Uterus (tissue), 4 donors: Measurements from ENCODE around the gene EPHA7. TPM values are rescaled to one million over a fixed set of nuclear protein-coding genes. Genes with fewer than 3 reads are reported as not detected.

ENCODE experiments used
- DNase-seq, 2 donors: peaks; one replicate each; pipeline ENCODE4 v3.0.0-alpha.2; 2019 to 2020
- H3K27ac ChIP-seq, 2 donors: fragments of 200-600 bp; sonication (generic); 1 replicate in 1 of 2; 2 replicates in 1 of 2; pipeline ENCODE4 v1.5.1; 2016 to 2018
- H3K27me3 ChIP-seq, 2 donors: fragments of 200-600 bp; sonication (generic); one replicate each; pipeline ENCODE4 v1.5.1; 2018 to 2019; ENCODE audit warnings: control low read depth in 1 of 2
- H3K36me3 ChIP-seq, 2 donors: fragments of 200-600 bp; sonication (generic); one replicate each; pipeline ENCODE4 v1.5.1; 2019; ENCODE audit warnings: control low read depth in 1 of 2
- H3K4me1 ChIP-seq, 2 donors: fragments of 200-600 bp; sonication (generic); one replicate each; pipeline ENCODE4 v1.5.1; 2018 to 2019; ENCODE audit warnings: control low read depth in 1 of 2
- H3K4me3 ChIP-seq, 2 donors: fragments of 200-600 bp; sonication (generic); 1 replicate in 1 of 2; 2 replicates in 1 of 2; pipeline ENCODE4 v1.5.1; 2018 to 2019; ENCODE audit warnings: mild to moderate bottlenecking in 1 of 2
- H3K9me3 ChIP-seq, 2 donors: fragments of 200-600 bp; sonication (generic); one replicate each; pipeline ENCODE4 v1.5.1; 2019; ENCODE audit warnings: control low read depth in 1 of 2
- POLR2A ChIP-seq, 2 donors: fragments of 450-650 bp; IDR thresholded peaks; one replicate each; pipeline ENCODE4 v1.6.1; 2016; ENCODE audit warnings: antibody characterized with exemption in 2 of 2, mild to moderate bottlenecking in 1 of 2, moderate library complexity in 1 of 2
- intact Hi-C: fragments of 100-400 bp; cut with DNase I; formaldehyde crosslinking; loops from one replicate; pipeline ENCODE4 v1.15.1; 2023; ENCODE audit warnings: low total_unique reads
- total RNA-seq, 4 donors: library from RNA; depleted of rRNA in 3 of 4; stranded (reverse); fragments of >200 nt in 3 of 4; gene quantifications; one replicate each; pipeline versions ENCODE4 v1.1.0 to v1.2.4, GENCODE V29; 2014 to 2023
- TF ChIP-seq, protein P1 (sequence below), 4 experiments: fragments of 200-600 bp in 2 of 4; fragments of 450-650 bp in 2 of 4; sonication (generic) in 2 of 4; IDR thresholded peaks; one replicate each; pipeline ENCODE4 v1.5.1; 2016 to 2019; ENCODE audit warnings: antibody characterized with exemption in 4 of 4, mild to moderate bottlenecking in 2 of 4, moderate library complexity in 1 of 4
- donor health status: DM: yes; HTN: yes; CAD: no.

Gene EPHA7
- total RNA-seq, 4 donors from 2014 or later, result 0.77 to 46.8 (median 2.1) TPM

DNA sequence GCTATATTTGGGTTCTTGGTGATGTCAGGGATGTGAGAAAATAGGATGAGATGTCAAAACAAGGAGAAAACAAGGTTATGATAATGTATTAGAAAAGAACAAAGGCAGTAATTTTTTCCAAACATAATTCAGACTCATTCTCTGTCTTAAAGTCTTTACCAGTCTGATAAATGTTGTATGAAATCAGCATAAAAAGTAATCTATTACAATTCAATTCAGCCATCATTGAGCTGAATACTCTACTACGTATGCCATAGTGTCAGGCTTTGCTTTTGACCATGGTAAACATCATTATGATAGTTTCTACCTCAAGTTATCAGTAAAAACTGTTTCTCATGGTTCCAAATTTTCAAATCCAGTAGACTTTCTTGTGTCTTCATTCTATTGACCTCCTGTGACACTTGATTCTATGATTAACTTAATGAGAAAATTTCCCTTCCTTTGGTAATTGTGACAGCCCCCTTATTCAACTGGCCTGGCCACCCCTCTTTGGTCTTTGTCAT lies 75.0 kb downstream of the EPHA7 start:
- TF ChIP-seq, protein P1, sequence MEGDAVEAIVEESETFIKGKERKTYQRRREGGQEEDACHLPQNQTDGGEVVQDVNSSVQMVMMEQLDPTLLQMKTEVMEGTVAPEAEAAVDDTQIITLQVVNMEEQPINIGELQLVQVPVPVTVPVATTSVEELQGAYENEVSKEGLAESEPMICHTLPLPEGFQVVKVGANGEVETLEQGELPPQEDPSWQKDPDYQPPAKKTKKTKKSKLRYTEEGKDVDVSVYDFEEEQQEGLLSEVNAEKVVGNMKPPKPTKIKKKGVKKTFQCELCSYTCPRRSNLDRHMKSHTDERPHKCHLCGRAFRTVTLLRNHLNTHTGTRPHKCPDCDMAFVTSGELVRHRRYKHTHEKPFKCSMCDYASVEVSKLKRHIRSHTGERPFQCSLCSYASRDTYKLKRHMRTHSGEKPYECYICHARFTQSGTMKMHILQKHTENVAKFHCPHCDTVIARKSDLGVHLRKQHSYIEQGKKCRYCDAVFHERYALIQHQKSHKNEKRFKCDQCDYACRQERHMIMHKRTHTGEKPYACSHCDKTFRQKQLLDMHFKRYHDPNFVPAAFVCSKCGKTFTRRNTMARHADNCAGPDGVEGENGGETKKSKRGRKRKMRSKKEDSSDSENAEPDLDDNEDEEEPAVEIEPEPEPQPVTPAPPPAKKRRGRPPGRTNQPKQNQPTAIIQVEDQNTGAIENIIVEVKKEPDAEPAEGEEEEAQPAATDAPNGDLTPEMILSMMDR (IDR thresholded peaks at IDR 0.05), result no peak
- no peak for TF ChIP-seq POLR2A (IDR thresholded peaks at IDR 0.05)
- intact Hi-C loops, result no loop called here

DNA sequence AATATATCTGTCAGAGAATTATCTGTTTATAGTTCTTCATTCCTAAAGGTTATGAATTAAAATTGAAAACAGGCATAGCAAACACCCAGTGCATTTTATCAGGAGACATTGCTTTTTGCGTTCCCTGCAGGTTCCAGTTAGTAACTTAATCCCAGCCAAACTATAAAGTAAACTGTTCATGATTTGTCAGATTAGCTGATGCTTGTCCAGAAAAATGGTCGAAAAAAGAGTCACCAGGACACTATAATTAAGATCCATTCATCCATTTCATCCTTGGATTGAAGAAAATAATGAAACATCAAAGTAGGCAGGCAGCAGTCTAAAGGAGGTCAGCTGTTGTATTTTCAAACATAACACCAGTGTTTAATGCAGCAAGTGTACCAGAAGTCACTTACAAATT lies 75.9 kb downstream of the EPHA7 start:
- Histone ChIP-seq H3K36me3 (no peaks in the 10 kb centered on the region), H3K27me3 (no peaks in the 10 kb centered on the region), H3K4me3 (no peak overlapping the region), H3K4me1 (no peaks in the 10 kb centered on the region), H3K27ac (no peak overlapping the region), H3K9me3 (no peaks in the 10 kb centered on the region)
- DNase-seq, result no peak
- no peak for TF ChIP-seq POLR2A (IDR thresholded peaks at IDR 0.05)
- TF ChIP-seq, protein P1 (IDR thresholded peaks at IDR 0.05), result no peak
- intact Hi-C loops, result no loop called here

More for the DNA sequence above, 75.0 kb downstream of the EPHA7 start:
- Histone ChIP-seq H3K27me3 (no peaks in the 10 kb centered on the region), H3K9me3 (no peaks in the 10 kb centered on the region), H3K4me1 (no peaks in the 10 kb centered on the region), H3K4me3 (no peak overlapping the region), H3K27ac (no peak overlapping the region), H3K36me3 (no peaks in the 10 kb centered on the region)
- no peak for DNase-seq

DNA sequence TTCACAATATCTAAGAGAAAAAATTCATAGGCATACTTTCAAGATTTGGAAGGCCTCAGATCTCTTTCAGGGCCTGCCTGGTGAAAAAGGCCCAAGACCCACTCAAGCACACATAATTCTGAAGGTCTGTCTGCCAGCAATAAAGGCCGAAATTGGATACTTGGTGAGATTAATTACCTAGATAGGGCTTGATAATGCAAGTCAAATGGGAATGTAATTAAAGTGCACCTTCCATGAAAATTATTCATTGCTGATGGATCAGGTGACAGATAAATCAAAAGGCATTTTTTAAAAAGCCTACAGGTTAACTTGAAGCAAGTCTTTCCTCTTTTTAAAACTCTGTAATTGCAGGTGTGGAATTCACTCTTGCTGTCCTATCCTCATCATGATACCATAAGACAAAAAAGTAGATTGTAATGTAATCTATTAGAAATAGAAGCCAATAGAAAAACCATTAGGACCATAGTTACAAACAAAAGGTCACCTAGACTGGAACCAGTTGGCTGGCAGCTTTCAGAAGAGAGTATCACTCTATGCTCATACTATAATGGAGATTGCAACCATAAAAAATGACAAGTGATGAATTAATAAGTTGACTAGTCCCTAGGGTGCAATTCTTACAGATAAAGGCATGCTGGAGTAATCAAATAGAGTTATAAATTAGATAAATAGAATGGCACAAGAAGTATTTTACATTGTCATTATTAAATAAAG lies 77.3 kb downstream of the EPHA7 start:
- Histone ChIP-seq H3K9me3 (no peaks in the 10 kb centered on the region), H3K27me3 (no peaks in the 10 kb centered on the region), H3K36me3 (no peaks in the 10 kb centered on the region), H3K27ac (no peak overlapping the region), H3K4me3 (no peak overlapping the region), H3K4me1 (no peaks in the 10 kb centered on the region)
- no peak for DNase-seq
- TF ChIP-seq POLR2A (IDR thresholded peaks at IDR 0.05), result no peak
- TF ChIP-seq, protein P1 (IDR thresholded peaks at IDR 0.05), result no peak
- intact Hi-C loops, result no loop called here

DNA sequence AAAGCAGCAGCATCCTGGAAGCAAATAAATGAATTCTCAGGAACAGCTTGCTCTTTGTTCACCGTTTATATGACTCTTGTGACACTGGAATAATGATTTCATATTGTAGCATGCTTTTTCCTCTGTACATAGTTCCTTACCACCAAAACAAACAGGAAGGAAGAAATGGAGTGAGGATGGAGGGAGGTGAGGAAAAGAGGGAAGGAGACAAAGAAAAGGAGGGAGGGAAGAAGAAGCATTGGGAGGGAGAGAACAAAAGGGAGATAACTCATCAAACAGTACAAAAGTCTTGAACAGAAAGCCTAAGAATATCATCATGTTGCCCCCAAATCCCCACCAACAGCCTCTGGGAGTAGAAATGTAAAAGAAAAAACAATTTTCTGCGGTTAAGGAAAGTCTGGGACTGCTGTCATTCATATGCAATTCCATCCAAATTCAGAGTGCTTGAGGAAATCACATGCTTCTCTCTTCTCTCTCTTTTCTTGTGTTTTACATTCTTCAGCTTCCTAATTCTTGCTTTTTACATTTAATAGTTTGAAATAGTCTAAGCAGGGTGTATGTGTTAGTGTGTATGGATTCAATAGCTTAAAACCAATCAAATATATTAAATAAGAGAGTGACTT lies 81.5 kb downstream of the EPHA7 start:
- H3K27me3 ChIP-seq, result no peaks in the 10 kb centered on the region
- intact Hi-C loops, result no loop called here
- H3K27ac ChIP-seq, result no peak overlapping the region
- DNase-seq, result no peak
- no peaks in the 10 kb centered on the region for H3K36me3 ChIP-seq
- TF ChIP-seq, protein P1 (IDR thresholded peaks at IDR 0.05), result no peak
- no peak for TF ChIP-seq POLR2A (IDR thresholded peaks at IDR 0.05)
- no peaks in the 10 kb centered on the region for H3K4me1 ChIP-seq
- no peak overlapping the region for H3K4me3 ChIP-seq
- H3K9me3 ChIP-seq, result no peaks in the 10 kb centered on the region

DNA sequence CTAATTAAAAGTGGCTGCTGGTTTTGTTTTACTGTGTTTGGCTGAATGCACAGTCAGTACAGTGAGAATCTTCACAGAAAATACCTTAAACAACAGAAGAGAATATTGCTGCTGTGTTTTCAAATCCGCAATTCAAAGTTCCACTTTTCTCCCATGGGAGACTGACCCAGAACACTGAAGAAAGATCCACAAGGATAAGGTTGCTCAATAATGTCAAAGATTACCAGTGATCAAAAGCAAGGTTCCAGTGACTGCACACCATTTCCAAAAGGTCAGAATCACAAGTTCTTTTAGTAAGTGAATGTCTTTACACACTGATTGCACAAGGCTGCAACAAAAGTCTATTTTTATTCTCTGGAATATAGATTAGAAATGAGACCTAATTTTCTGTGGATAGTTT lies 82.3 kb downstream of the EPHA7 start:
- Histone ChIP-seq H3K27ac (no peak overlapping the region), H3K4me3 (no peak overlapping the region), H3K36me3 (no peaks in the 10 kb centered on the region), H3K4me1 (no peaks in the 10 kb centered on the region), H3K9me3 (no peaks in the 10 kb centered on the region), H3K27me3 (no peaks in the 10 kb centered on the region)
- no peak for TF ChIP-seq POLR2A (IDR thresholded peaks at IDR 0.05)
- TF ChIP-seq, protein P1 (IDR thresholded peaks at IDR 0.05), result no peak
- DNase-seq, result no peak
- intact Hi-C loops, result no loop called here
